T-helper 1 cell treated with Interleukin-12 subunit alpha and Interleukin-12 subunit beta and Interleukin-4 antibody, amounts not matched to agents 30 ng/mL and 1 ng/mL, for 36 hours (primary cell): ENCODE results near the gene KLLN. TPM values are rescaled to one million over a fixed set of nuclear protein-coding genes. Genes with fewer than 3 reads are reported as not detected.
"Not testable (repeated sequence)": the region's sequence is repeated elsewhere in the genome, so short reads cannot be mapped to it uniquely, and the experiment has no call there.

Experiments used
- intact Hi-C: fragments of 100-400 bp; cut with micrococcal nuclease; formaldehyde crosslinking; loops from one replicate; pipeline ENCODE4 v1.15.1; 2024
- total RNA-seq: library from RNA; stranded (reverse); gene quantifications from 2 replicates; pipeline ENCODE4 v1.2.3, GENCODE V29; 2022

Gene KLLN
- total RNA-seq, 1 donor from 2014 or later = 1.0 TPM

DNA sequence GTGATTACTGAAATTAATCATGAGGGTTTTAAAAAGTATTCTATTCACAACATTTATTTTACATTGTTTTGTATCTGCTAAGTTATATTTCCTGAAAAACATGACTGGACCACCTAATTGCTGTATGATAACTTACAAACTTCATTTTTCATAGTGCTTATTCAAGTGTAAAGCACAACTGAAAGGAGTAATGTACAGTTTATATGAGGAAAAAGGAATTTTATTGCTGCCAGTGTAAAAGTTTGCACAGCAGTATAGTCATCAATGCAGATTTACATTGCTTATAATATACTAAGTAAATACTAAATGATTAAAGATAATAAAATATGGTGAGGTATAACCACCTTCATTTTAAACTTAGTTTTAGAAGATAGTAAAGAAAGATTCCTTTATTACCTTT lies 4.1 kb upstream of the KLLN start:
- intact Hi-C loops = loop anchor here (5.0 to 10.0 kb wide), 2 partner anchors 65 to 1837 kb away; partner anchors contain the start of gene KIF20B

GRCh38 chr10:87866412-87866974 lies 3.2 kb upstream of the KLLN start:
- intact Hi-C loops = loop anchor here (5.0 to 10.0 kb wide), 2 partner anchors 66 to 1838 kb away; partner anchors contain the start of gene KIF20B

DNA sequence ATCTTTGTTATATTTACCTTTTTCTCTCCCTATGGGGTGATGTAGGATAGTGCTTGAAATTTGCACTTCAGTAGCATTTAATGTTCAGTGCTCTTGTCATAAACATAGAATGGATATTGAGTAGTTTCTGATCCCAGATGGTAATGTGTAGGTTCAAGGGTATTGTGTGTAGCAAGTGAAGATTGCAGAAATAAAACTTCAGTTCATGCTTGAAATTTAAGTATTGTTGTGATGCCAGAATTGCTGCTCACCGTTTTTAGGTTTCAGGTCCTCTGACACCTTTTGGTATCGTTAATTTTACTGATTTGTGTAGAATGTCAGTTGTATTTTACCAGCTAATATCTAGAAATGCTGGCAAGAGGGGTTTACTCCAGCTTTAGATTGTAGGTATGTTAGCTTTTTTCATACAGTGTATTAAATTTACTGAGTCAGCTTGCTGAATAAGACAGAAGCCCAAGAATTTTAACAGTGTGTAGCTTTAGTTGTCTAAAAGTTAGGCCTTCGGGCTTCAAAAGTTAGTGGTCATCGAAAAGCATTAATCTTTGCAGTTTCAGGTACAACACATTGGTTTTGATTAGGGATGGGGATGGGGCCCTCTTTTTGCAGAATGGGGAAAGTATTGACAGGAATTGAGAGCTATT lies 2.0 kb upstream of the KLLN start:
- intact Hi-C loops = loop anchor here (2.0 to 10.0 kb wide), 3 partner anchors 15 to 1839 kb away; partner anchors contain the start of gene KIF20B

GRCh38 chr10:87864496-87865059 lies 1.2 kb upstream of the KLLN start:
- intact Hi-C loops = loop anchor here (1.0 to 10.0 kb wide), 6 partner anchors 8 to 1840 kb away; partner anchors contain the start of genes FAS, KIF20B and PAPSS2

DNA sequence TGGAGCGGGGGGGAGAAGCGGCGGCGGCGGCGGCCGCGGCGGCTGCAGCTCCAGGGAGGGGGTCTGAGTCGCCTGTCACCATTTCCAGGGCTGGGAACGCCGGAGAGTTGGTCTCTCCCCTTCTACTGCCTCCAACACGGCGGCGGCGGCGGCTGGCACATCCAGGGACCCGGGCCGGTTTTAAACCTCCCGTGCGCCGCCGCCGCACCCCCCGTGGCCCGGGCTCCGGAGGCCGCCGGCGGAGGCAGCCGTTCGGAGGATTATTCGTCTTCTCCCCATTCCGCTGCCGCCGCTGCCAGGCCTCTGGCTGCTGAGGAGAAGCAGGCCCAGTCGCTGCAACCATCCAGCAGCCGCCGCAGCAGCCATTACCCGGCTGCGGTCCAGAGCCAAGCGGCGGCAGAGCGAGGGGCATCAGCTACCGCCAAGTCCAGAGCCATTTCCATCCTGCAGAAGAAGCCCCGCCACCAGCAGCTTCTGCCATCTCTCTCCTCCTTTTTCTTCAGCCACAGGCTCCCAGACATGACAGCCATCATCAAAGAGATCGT lies 690 bp upstream of the KLLN start:
- intact Hi-C loops = loop anchor here (1.0 to 10.0 kb wide), 9 partner anchors 8 to 1841 kb away; partner anchors contain the start of genes FAS, GLUD1, KIF20B and PAPSS2

DNA sequence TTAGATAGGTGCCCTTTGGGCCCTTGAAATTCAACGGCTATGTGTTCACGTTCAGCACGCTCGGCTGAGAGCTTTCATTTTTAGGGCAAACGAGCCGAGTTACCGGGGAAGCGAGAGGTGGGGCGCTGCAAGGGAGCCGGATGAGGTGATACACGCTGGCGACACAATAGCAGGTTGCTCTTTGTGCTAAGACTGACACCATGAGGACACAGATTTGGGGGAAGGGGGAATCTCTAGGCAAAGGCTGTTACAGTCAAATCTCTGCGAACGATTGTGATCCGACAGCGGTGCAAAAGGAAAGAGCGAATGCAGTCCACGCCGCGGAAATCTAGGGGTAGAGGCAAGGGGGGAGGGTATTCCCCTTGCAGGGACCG lies 667 bp downstream of the KLLN start:
- intact Hi-C loops = loop anchor here (1.0 to 10.0 kb wide), 13 partner anchors 44 to 1842 kb away; partner anchors contain the start of genes ATAD1, FAS, GLUD1 and KIF20B

GRCh38 chr10:87861953-87862678 lies 1.2 kb downstream of the KLLN start:
- intact Hi-C loops = loop anchor here (1.0 to 10.0 kb wide), 13 partner anchors 17 to 1843 kb away; partner anchors contain the start of genes ATAD1, FAS, GLUD1 and KIF20B

DNA sequence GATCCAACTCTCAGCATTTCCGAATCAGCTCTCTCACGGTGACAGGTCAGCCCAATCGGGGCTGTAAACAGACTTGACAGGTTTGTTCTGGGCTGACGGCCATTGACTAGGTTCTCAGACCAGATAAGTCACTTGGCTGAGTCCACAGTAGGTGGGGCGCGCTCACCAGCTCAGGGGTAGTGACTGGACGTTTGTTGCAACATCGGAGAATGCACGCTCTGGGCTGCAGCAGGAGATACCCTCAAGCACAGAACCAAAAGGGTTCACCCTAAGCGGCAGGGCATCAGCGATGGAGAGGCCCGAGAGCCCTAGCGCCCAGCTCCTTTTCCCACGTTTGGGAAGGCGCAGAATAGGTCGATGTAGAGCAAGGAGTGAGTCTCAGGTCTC lies 1.8 kb downstream of the KLLN start:
- intact Hi-C loops = loop anchor here (2.0 to 10.0 kb wide), 4 partner anchors 17 to 1843 kb away; partner anchors contain the start of genes FAS, KIF20B and PAPSS2

GRCh38 chr10:87860816-87861403 lies 2.4 kb downstream of the KLLN start:
- intact Hi-C loops = loop anchor here (1.0 to 10.0 kb wide), 6 partner anchors 16 to 1844 kb away; partner anchors contain the start of genes FAS, KIF20B and PAPSS2

DNA sequence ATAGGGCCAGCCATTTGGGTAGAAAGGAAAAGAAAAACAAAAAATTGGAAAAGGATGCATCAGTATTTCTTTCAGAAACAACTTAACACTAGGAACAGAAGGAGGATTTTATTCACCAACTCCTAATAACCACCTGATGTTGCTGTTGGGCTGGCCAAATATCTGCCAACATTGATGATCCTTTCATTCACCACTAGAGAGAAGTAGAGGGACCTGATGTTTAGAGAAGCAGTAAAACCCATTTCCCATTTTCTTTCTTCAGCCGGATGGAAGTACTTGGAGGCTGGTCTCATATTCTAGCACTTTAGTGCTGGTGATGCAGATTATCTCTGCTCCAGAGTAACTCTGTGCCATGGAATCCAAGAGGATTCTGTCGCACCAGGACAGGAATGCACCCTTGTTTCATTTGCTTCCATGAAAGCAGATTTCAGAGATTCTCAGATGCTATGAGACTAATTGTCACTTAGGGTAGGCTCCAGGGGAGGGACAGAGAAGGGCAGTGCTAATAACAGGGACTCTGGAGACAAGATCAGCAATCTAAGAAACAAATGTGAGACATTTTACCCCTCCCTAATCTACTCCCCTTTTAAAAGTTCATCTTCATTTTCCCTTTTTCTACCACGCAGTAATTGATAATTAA lies 3.1 kb downstream of the KLLN start:
- intact Hi-C loops = loop anchor here (1.0 to 10.0 kb wide), 6 partner anchors 15 to 1845 kb away; partner anchors contain the start of genes FAS, KIF20B and PAPSS2

GRCh38 chr10:87855665-87856064 lies 7.7 kb downstream of the KLLN start:
- intact Hi-C loops = not testable (repeated sequence)

DNA sequence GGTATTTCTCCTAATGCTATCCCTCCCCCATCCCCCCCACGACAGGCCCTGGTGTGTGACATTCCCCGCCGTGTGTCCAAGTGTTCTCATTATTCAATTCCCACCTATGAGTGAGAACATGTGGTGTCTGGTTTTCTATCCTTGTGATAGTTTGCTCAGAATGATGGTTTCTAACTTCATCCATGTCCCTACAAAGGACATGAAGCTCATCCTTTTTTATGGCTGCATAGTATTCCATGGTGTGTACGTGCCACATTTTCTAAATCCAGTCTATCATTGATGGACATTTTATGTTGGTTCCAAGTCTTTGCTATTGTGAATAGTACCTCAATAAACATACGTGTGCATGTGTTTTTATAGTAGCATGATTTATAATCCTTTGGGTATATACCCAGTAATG lies 8.1 kb downstream of the KLLN start:
- intact Hi-C loops = not testable (repeated sequence)

GRCh38 chr10:87852089-87852488 lies 11.2 kb downstream of the KLLN start:
- intact Hi-C loops = no loop called here

GRCh38 chr10:87850742-87851205 lies 12.6 kb downstream of the KLLN start:
- intact Hi-C loops = loop anchor here (1.0 kb wide), 2 partner anchors 539 to 703 kb away; no protein-coding TSS in a partner anchor

GRCh38 chr10:87849001-87849400 lies 14.3 kb downstream of the KLLN start:
- intact Hi-C loops = no loop called here

GRCh38 chr10:87847550-87847949 lies 15.8 kb downstream of the KLLN start:
- intact Hi-C loops = no loop called here

GRCh38 chr10:87846711-87847110 lies 16.6 kb downstream of the KLLN start:
- intact Hi-C loops = not testable (repeated sequence)

- intact Hi-C loops = no loop called here
Measured at GRCh38 chr10:87846023-87846422, 17.3 kb downstream of the KLLN start.

DNA sequence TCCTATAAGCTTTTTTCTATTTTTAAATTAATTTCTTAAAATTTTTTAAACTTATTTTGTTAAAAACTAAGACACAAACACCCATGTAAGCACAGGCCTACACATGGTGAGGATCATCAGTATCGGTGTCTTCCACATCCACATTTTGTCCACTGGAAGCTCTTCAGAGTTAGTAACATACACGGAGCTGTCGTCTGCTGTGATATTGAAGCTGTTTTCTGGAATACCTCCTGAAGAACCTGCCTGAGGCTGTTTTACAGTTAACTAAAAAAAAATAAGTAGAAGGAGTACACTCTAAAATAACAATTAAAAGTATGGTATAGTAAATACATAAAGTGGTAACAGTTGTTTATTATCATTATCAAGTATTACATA lies 17.7 kb downstream of the KLLN start:
- intact Hi-C loops = loop anchor here (2.0 kb wide), 1 partner anchor 15 kb away; no protein-coding TSS in a partner anchor
